ENCODE data around the gene IGBP1. TPM values are rescaled to one million over a fixed set of nuclear protein-coding genes. Genes with fewer than 3 reads are reported as not detected.

IGBP1 gene
- total and polyA plus RNA-seq, 10 donors = 36.4 to 78.4 (median 49.7) TPM

GRCh38 chrX:70088751-70089150 lies 44.5 kb upstream of the IGBP1 start:
- H3K27me3 ChIP-seq (replicated peaks in 1 of 7) = no peaks in the 10 kb centered on the region
- H3K9me3 ChIP-seq = no peaks in the 10 kb centered on the region
- H3K4me1 ChIP-seq = no peaks in the 10 kb centered on the region

GRCh38 chrX:70089604-70090297 lies 43.5 kb upstream of the IGBP1 start:
- Histone ChIP-seq H3K36me3 (no peaks in the 10 kb centered on the region), H3K27ac (no peak overlapping the region), H3K9me3 (no peaks in the 10 kb centered on the region), H3K4me1 (no peaks in the 10 kb centered on the region), H3K27me3 (replicated peaks in 1 of 7) (no peaks in the 10 kb centered on the region), H3K4me3 (no peak overlapping the region)
- DNase-seq = no peak
- intact Hi-C loops (cut with DNase I; ENCODE audit: low total_unique reads) = loop anchor here (10.0 kb wide), 1 partner anchor 555 kb away; no protein-coding TSS in a partner anchor
- no peak for TF ChIP-seq CTCF (IDR thresholded peaks at IDR 0.05 in 8 of 11, conservative IDR thresholded peaks at IDR 0.05 in 3 of 11)
- no peak for TF ChIP-seq POLR2AphosphoS5 (IDR thresholded peaks at IDR 0.05)
- no peak for TF ChIP-seq POLR2A (IDR thresholded peaks at IDR 0.05)
- WGBS, 5 donors = 16 to 30% (median 17%) methylated on average over 1 of the region's 1 CpG

More at GRCh38 chrX:70088751-70089150, 44.5 kb upstream of the IGBP1 start:
- no peak for DNase-seq
- TF ChIP-seq CTCF (IDR thresholded peaks at IDR 0.05 in 8 of 11, conservative IDR thresholded peaks at IDR 0.05 in 3 of 11) (no peak), POLR2AphosphoS5 (IDR thresholded peaks at IDR 0.05) (no peak), POLR2A (IDR thresholded peaks at IDR 0.05) (no peak)
- Histone ChIP-seq H3K36me3 (no peaks in the 10 kb centered on the region), H3K27ac (no peak overlapping the region), H3K4me3 (no peak overlapping the region)
- intact Hi-C loops (cut with DNase I; ENCODE audit: low total_unique reads) = no loop called here

GRCh38 chrX:70092247-70092646 lies 41.0 kb upstream of the IGBP1 start:
- Histone ChIP-seq H3K36me3 (no peaks in the 10 kb centered on the region), H3K4me1 (no peaks in the 10 kb centered on the region), H3K9me3 (no peaks in the 10 kb centered on the region), H3K27me3 (replicated peaks in 1 of 7) (no peaks in the 10 kb centered on the region), H3K4me3 (no peak overlapping the region), H3K27ac (no peak overlapping the region)
- DNase-seq = no peak
- TF ChIP-seq POLR2AphosphoS5 (IDR thresholded peaks at IDR 0.05) = no peak
- TF ChIP-seq POLR2A (IDR thresholded peaks at IDR 0.05) = no peak
- no peak for TF ChIP-seq CTCF (IDR thresholded peaks at IDR 0.05 in 8 of 11, conservative IDR thresholded peaks at IDR 0.05 in 3 of 11)
- WGBS, 5 donors = 81 to 97% (median 87%) methylated on average over 2 to 4 of the region's 4 CpGs
- intact Hi-C loops (cut with DNase I; ENCODE audit: low total_unique reads) = loop anchor here (10.0 kb wide), 1 partner anchor 557 kb away; no protein-coding TSS in a partner anchor

DNA sequence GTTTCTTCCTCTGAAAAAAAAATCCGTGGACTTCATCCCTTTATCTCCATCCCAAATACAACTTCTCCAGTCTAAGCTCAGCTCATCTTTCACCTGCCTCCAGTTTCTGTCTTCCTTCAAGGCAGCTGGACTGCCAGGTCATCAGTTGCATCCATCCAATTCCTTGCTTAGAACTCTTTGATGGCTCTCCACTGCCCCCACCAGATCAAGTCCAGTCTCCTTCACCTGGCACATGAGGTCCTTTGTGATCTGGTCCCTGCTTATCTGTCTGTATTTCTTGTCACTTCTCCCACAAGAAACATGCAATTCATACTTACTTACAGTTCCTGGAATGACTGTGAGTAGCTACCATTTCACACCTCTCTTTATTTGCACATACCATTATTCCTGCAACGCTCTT lies 37.2 kb upstream of the IGBP1 start:
- intact Hi-C loops (cut with DNase I; ENCODE audit: low total_unique reads) = loop anchor here (10.0 kb wide), 1 partner anchor 561 kb away; no protein-coding TSS in a partner anchor
- 61 to 90% (median 75%) methylated on average over 2 of the region's 2 CpGs for WGBS, 5 donors
- H3K27ac ChIP-seq = no peak overlapping the region

More for the DNA sequence above, 37.2 kb upstream of the IGBP1 start:
- DNase-seq = no peak
- H3K36me3 ChIP-seq = no peaks in the 10 kb centered on the region
- TF ChIP-seq POLR2A (IDR thresholded peaks at IDR 0.05) (no peak), POLR2AphosphoS5 (IDR thresholded peaks at IDR 0.05) (no peak), CTCF (IDR thresholded peaks at IDR 0.05 in 8 of 11, conservative IDR thresholded peaks at IDR 0.05 in 3 of 11) (no peak)
- H3K4me1 ChIP-seq = no peaks in the 10 kb centered on the region
- H3K4me3 ChIP-seq = no peak overlapping the region
- H3K9me3 ChIP-seq = no peaks in the 10 kb centered on the region
- H3K27me3 ChIP-seq (replicated peaks in 1 of 7) = peaks cover 0 to 17% (median 0%) of the 10 kb centered on the region in 7 donors

Data from spleen (tissue), 11 donors.